NT2/D1 (cell line): ENCODE measurements around the gene PIKFYVE.

Experiments
- SUZ12 ChIP-seq: IDR thresholded peaks from 2 replicates; pipeline ENCODE4 v1.6.1; 2011; ENCODE audit not compliant: insufficient read length, insufficient read depth; ENCODE audit errors: extremely low read depth
- YY1 ChIP-seq: IDR thresholded peaks from 2 replicates; pipeline ENCODE4 v1.6.1; 2011; ENCODE audit not compliant: insufficient read length, insufficient read depth
- ZNF274 ChIP-seq: IDR thresholded peaks from 2 replicates; pipeline ENCODE4 v1.6.1; 2011; ENCODE audit warnings: mild to moderate bottlenecking, low read depth, low read length

- TF ChIP-seq SUZ12 = no peak
- no peak for TF ChIP-seq ZNF274
- TF ChIP-seq YY1 = no peak
These were observed 63.4 kb downstream of the PIKFYVE start for GRCh38 chr2:208329485-208329884.
